NCI-H128 (cell line): ENCODE results near the gene KDM5B.
"Not testable (repeated sequence)": the region's sequence is repeated elsewhere in the genome, so short reads cannot be mapped to it uniquely, and the experiment has no call there.

Experiments used
- DNase-seq: peaks from one replicate; lab custom pipeline; 2025; ENCODE audit not compliant: unreplicated experiment; lab: John Stamatoyannopoulos, UW

KDM5B gene

GRCh38 chr1:202807926-202808757 is at the start of gene KDM5B:
KDM5B (minus strand) TSS chr1:202808421; CDS start chr1:202808305, 116 bp downstream.
- peak; percentile 61 for DNase-seq

- DNase-seq = no peak
Measured at GRCh38 chr1:202857136-202857610, 49.0 kb upstream of the KDM5B start.

GRCh38 chr1:202856014-202856413 is 47.8 kb upstream of the KDM5B start:
- DNase-seq = no peak

GRCh38 chr1:202854787-202855186 is 46.6 kb upstream of the KDM5B start:
- DNase-seq = no peak

GRCh38 chr1:202852163-202852904 is 44.1 kb upstream of the KDM5B start:
- no peak for DNase-seq

GRCh38 chr1:202850593-202851362 is 42.6 kb upstream of the KDM5B start:
- no peak for DNase-seq

- no peak for DNase-seq
Measured at GRCh38 chr1:202848191-202848542, 39.9 kb upstream of the KDM5B start.

GRCh38 chr1:202844935-202845334 is 36.7 kb upstream of the KDM5B start:
- no peak for DNase-seq

GRCh38 chr1:202844259-202844658 is 36.0 kb upstream of the KDM5B start:
- DNase-seq = no peak

- no peak for DNase-seq
Measured at GRCh38 chr1:202843081-202843480, 34.9 kb upstream of the KDM5B start.

GRCh38 chr1:202837746-202838262 is 29.6 kb upstream of the KDM5B start:
- no peak for DNase-seq

GRCh38 chr1:202836623-202837403 is 28.6 kb upstream of the KDM5B start:
- no peak for DNase-seq

GRCh38 chr1:202835548-202836072 is 27.4 kb upstream of the KDM5B start:
- DNase-seq = no peak

- DNase-seq = no peak
Measured at GRCh38 chr1:202834771-202835547, 26.7 kb upstream of the KDM5B start.

GRCh38 chr1:202831906-202832305 is 23.7 kb upstream of the KDM5B start:
- DNase-seq = no peak

- not testable (repeated sequence) for DNase-seq
Measured at GRCh38 chr1:202829223-202829622, 21.0 kb upstream of the KDM5B start.

- no peak for DNase-seq
Measured at GRCh38 chr1:202825748-202826147, 17.5 kb upstream of the KDM5B start.

GRCh38 chr1:202821467-202821866 is 13.2 kb upstream of the KDM5B start:
- no peak for DNase-seq

GRCh38 chr1:202818819-202819218 is 10.6 kb upstream of the KDM5B start:
- no peak for DNase-seq
